Astrocyte (in vitro differentiated cells and primary cell): Measurements from ENCODE around the gene NAA15.

Experiments used
- EZH2 ChIP-seq: IDR thresholded peaks from 2 replicates; pipeline ENCODE4 v1.6.1; 2012; ENCODE audit warnings: mild to moderate bottlenecking, low read length, inconsistent platforms; ENCODE audit not compliant: insufficient read depth
- TF ChIP-seq, protein P1 (sequence below): IDR thresholded peaks from 2 replicates; pipeline ENCODE4 v1.5.1; 2011; ENCODE audit warnings: low read depth, mild to moderate bottlenecking, inconsistent platforms, low read length, moderate library complexity; ENCODE audit not compliant: insufficient read depth

DNA sequence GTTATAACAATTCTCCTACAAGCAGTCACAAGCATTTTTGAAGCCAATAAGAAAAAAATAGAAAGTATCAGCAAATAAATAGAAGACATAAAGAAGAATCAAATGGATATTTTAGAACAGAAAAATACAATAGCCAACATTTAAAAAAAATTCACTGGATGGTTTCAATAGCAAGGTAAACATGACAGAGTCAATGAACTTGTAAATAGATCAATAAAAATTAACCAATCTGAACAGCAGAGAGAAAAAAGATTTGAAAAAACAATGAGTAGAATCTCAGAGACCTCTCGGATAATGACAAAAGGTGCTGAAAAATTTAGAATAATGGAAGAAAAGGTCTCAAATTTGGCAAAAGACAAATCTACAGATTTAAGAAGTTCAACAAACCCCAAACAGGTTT is 119.3 kb downstream of the NAA15 start:
- no peak for TF ChIP-seq EZH2
- TF ChIP-seq, protein P1, sequence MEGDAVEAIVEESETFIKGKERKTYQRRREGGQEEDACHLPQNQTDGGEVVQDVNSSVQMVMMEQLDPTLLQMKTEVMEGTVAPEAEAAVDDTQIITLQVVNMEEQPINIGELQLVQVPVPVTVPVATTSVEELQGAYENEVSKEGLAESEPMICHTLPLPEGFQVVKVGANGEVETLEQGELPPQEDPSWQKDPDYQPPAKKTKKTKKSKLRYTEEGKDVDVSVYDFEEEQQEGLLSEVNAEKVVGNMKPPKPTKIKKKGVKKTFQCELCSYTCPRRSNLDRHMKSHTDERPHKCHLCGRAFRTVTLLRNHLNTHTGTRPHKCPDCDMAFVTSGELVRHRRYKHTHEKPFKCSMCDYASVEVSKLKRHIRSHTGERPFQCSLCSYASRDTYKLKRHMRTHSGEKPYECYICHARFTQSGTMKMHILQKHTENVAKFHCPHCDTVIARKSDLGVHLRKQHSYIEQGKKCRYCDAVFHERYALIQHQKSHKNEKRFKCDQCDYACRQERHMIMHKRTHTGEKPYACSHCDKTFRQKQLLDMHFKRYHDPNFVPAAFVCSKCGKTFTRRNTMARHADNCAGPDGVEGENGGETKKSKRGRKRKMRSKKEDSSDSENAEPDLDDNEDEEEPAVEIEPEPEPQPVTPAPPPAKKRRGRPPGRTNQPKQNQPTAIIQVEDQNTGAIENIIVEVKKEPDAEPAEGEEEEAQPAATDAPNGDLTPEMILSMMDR: no peak
